H9 (cell line): ENCODE data around the gene BICD2. TPM values are rescaled to one million over a fixed set of nuclear protein-coding genes. Genes with fewer than 3 reads are reported as not detected.

Experiments
- DNase-seq: peaks from one replicate; pipeline ENCODE4 v3.0.0-alpha.2; 2017
- H2AFZ ChIP-seq: one replicate; pipeline ENCODE4 v1.6.1; 2013; ENCODE audit warnings: mild to moderate bottlenecking, low read length, control low read depth, moderate library complexity
- H2AK5ac ChIP-seq: 2 replicates; pipeline ENCODE4 v1.6.1; 2013; ENCODE audit warnings: low read length, control low read depth, mixed read lengths; ENCODE audit not compliant: insufficient read length
- H2BK120ac ChIP-seq: one replicate; pipeline ENCODE4 v1.6.1; 2013; ENCODE audit warnings: low read depth, mild to moderate bottlenecking, low read length, control low read depth, inconsistent platforms; ENCODE audit not compliant: poor library complexity, severe bottlenecking
- H2BK12ac ChIP-seq: 2 replicates; pipeline ENCODE4 v1.6.1; 2013; ENCODE audit warnings: low read length, control low read depth, mixed read lengths, low read depth; ENCODE audit not compliant: insufficient read length
- H2BK15ac ChIP-seq: 2 replicates; pipeline ENCODE4 v1.6.1; 2013; ENCODE audit warnings: low read depth, low read length, control low read depth
- H2BK20ac ChIP-seq: one replicate; pipeline ENCODE4 v1.6.1; 2013; ENCODE audit warnings: low read depth, mild to moderate bottlenecking, low read length, control low read depth, inconsistent platforms; ENCODE audit not compliant: poor library complexity, severe bottlenecking
- H2BK5ac ChIP-seq: 2 replicates; pipeline ENCODE4 v1.6.1; 2013; ENCODE audit warnings: low read length, control low read depth, mixed read lengths; ENCODE audit not compliant: insufficient read length
- H3K14ac ChIP-seq: 2 replicates; pipeline ENCODE4 v1.6.1; 2013; ENCODE audit warnings: low read length, control low read depth; ENCODE audit not compliant: insufficient read depth
- H3K18ac ChIP-seq: 2 replicates; pipeline ENCODE4 v1.6.1; 2013; ENCODE audit warnings: low read depth, mild to moderate bottlenecking, mixed read lengths, low read length, control low read depth; ENCODE audit not compliant: insufficient read length
- H3K23ac ChIP-seq: 2 replicates; pipeline ENCODE4 v1.6.1; 2013; ENCODE audit warnings: low read length, control low read depth, mixed read lengths, low read depth; ENCODE audit not compliant: insufficient read length
- H3K23me2 ChIP-seq: 2 replicates; pipeline ENCODE4 v1.6.1; 2013; ENCODE audit warnings: low read depth, mild to moderate bottlenecking, mixed read lengths, low read length, control low read depth; ENCODE audit not compliant: insufficient read length, poor library complexity, severe bottlenecking
- H3K27ac ChIP-seq: 2 replicates; pipeline ENCODE4 v1.5.1; 2013; ENCODE audit warnings: low read length, control low read depth, mixed read lengths, low read depth; ENCODE audit not compliant: insufficient read length
- H3K27me3 ChIP-seq: 2 replicates; pipeline ENCODE4 v1.6.1; 2013; ENCODE audit warnings: low read length, control low read depth, inconsistent platforms; ENCODE audit not compliant: insufficient read depth
- H3K4ac ChIP-seq: 2 replicates; pipeline ENCODE4 v1.6.1; 2013; ENCODE audit warnings: low read depth, mild to moderate bottlenecking, control low read depth, inconsistent platforms, low read length, moderate library complexity
- H3K4me1 ChIP-seq: 2 replicates; pipeline ENCODE4 v1.6.1; 2013; ENCODE audit warnings: low read length, control low read depth, inconsistent platforms; ENCODE audit not compliant: insufficient read depth
- H3K4me2 ChIP-seq: 2 replicates; pipeline ENCODE4 v1.6.1; 2013; ENCODE audit warnings: low read length, control low read depth, mixed read lengths; ENCODE audit not compliant: insufficient read length, insufficient read depth
- H3K56ac ChIP-seq: 2 replicates; pipeline ENCODE4 v1.6.1; 2013; ENCODE audit warnings: low read depth, mild to moderate bottlenecking, mixed read lengths, low read length, control low read depth; ENCODE audit not compliant: insufficient read length
- H3K79me1 ChIP-seq: 2 replicates; pipeline ENCODE4 v1.6.1; 2013; ENCODE audit warnings: low read depth, mild to moderate bottlenecking, moderate library complexity, low read length, control low read depth, inconsistent platforms; ENCODE audit not compliant: insufficient read depth, poor library complexity, severe bottlenecking
- H3K79me2 ChIP-seq: 2 replicates; pipeline ENCODE4 v1.6.1; 2013; ENCODE audit warnings: low read length, control low read depth, inconsistent platforms; ENCODE audit not compliant: insufficient read depth
- H3K9ac ChIP-seq: 2 replicates; pipeline ENCODE4 v1.6.1; 2013; ENCODE audit warnings: low read length, control low read depth, mixed read lengths; ENCODE audit not compliant: insufficient read length; ENCODE audit errors: extremely low read depth
- H3K9me3 ChIP-seq: one replicate; pipeline ENCODE4 v1.6.1; 2013; ENCODE audit warnings: low read depth, low read length, inconsistent platforms; ENCODE audit not compliant: control insufficient read depth
- H3T11ph ChIP-seq: one replicate; pipeline ENCODE4 v1.6.1; 2013; ENCODE audit warnings: mild to moderate bottlenecking, low read length, control low read depth, inconsistent platforms
- H4K20me1 ChIP-seq: one replicate; pipeline ENCODE4 v1.6.1; 2013; ENCODE audit not compliant: control insufficient read depth, insufficient read length, insufficient read depth
- H4K5ac ChIP-seq: 2 replicates; pipeline ENCODE4 v1.6.1; 2013; ENCODE audit warnings: low read depth, mild to moderate bottlenecking, mixed read lengths, low read length, control low read depth; ENCODE audit not compliant: insufficient read length
- H4K8ac ChIP-seq: replicated peaks from 2 replicates; pipeline ENCODE4 v1.6.1; 2013; ENCODE audit warnings: low read length, control low read depth, mixed read lengths, low read depth; ENCODE audit not compliant: insufficient read length
- H4K91ac ChIP-seq: 2 replicates; pipeline ENCODE4 v1.6.1; 2013; ENCODE audit warnings: low read depth, mild to moderate bottlenecking, moderate library complexity, mixed read lengths, low read length, control low read depth; ENCODE audit not compliant: insufficient read length
- H3K27ac Mint-ChIP-seq, 3 experiments: 2 replicates in 2 of 3; 3 replicates in 1 of 3; pipeline ENCODE4 v1.8.0; 2020 to 2021; ENCODE audit warnings: mixed read lengths in 3 of 3, mild to moderate bottlenecking in 1 of 3, moderate library complexity in 1 of 3
- H3K27me3 Mint-ChIP-seq: 2 replicates; pipeline ENCODE4 v1.8.0; 2021; ENCODE audit warnings: low read depth, mild to moderate bottlenecking, moderate library complexity, mixed read lengths
- H3K36me3 Mint-ChIP-seq, 3 experiments: 2 replicates in 2 of 3; 3 replicates in 1 of 3; pipeline ENCODE4 v1.8.0; 2020 to 2021; ENCODE audit warnings: low read depth in 3 of 3, mixed read lengths in 3 of 3; ENCODE audit not compliant: insufficient read depth in 1 of 3
- H3K4me1 Mint-ChIP-seq, 2 experiments: 2 replicates each; pipeline ENCODE4 v1.8.0; 2020; ENCODE audit warnings: mixed read lengths in 2 of 2
- H3K4me3 Mint-ChIP-seq, 2 experiments: 2 replicates in 1 of 2; 3 replicates in 1 of 2; pipeline ENCODE4 v1.8.0; 2020 to 2021; ENCODE audit warnings: mild to moderate bottlenecking in 2 of 2, mixed read lengths in 2 of 2, moderate library complexity in 1 of 2
- H3K9me3 Mint-ChIP-seq, 2 experiments: 2 replicates in 1 of 2; 3 replicates in 1 of 2; pipeline ENCODE4 v1.8.0; 2020; ENCODE audit warnings: mild to moderate bottlenecking in 2 of 2, mixed read lengths in 2 of 2, moderate library complexity in 1 of 2
- WGBS: extraction: QIAGEN DNeasy Blood & Tissue Kit; methylation state at CpG from one replicate; pipeline ENCODE4 v1.1.7; 2013; ENCODE audit warnings: missing lambda C conversion rate, low lambda C conversion rate, mixed read lengths; ENCODE audit not compliant: insufficient read length; ENCODE audit errors: extremely low coverage; 5-methylcytosine and 5-hydroxymethylcytosine counted together
- total RNA-seq: library from RNA; stranded (reverse); gene quantifications from 2 replicates; pipeline ENCODE4 v1.2.1, GENCODE V29; 2021
- TF ChIP-seq, protein P1 (sequence below): fragments of 200-600 bp; sonication (generic); conservative IDR thresholded peaks from 3 replicates; pipeline ENCODE4 v1.8.0; 2021; ENCODE audit warnings: antibody characterized with exemption, mild to moderate bottlenecking

Gene BICD2
- total RNA-seq, 1 experiment from 2014 or later, result 22.3 TPM

DNA sequence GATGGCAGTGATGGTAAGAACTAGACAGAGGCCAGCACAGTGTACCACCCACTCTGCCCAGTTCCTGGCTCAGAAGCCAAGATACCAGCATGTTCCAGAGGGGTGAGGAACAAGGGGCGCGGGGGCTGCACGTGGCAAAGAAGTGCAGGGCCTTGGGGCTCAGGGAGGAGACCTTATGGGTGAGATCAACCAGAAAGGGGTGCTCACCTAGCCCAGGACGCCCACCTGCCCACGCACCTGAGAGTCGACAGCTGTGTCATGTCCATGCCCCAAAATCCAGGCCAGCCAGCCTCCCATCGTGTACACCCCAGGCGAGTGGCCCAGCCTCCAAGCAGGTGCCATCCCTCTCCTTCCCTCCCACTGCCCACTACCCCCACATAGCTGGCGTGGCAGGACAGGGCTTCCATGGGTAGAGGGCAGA, 34.9 kb downstream of the BICD2 start:
- Histone ChIP-seq H3K27me3 (no peaks in the 10 kb centered on the region), H4K20me1 (no peaks in the 10 kb centered on the region), H2BK5ac (no peak overlapping the region), H3K14ac (no peak overlapping the region), H2BK12ac (no peak overlapping the region), H3K18ac (no peak overlapping the region), H3K79me1 (no peaks in the 10 kb centered on the region), H4K91ac (no peak overlapping the region), H2BK20ac (no peak overlapping the region), H3K56ac (no peak overlapping the region), H3K4ac (no peak overlapping the region), H4K5ac (no peak overlapping the region), H2AK5ac (no peak overlapping the region), H4K8ac (no peak overlapping the region), H3K23me2 (no peaks in the 10 kb centered on the region), H3T11ph (no peak overlapping the region), H3K9ac (no peak overlapping the region), H3K4me1 (no peaks in the 10 kb centered on the region), H3K9me3 (no peaks in the 10 kb centered on the region), H3K27ac (no peak overlapping the region), H2BK120ac (no peak overlapping the region), H3K23ac (no peak overlapping the region), H3K4me2 (no peak overlapping the region), H2BK15ac (no peak overlapping the region), H3K79me2 (no peaks in the 10 kb centered on the region; the same call in 1 of the 2 replicates), H2AFZ (no peak overlapping the region)
- H3K4me3 Mint-ChIP-seq, result no peak overlapping the region
- TF ChIP-seq, protein P1, sequence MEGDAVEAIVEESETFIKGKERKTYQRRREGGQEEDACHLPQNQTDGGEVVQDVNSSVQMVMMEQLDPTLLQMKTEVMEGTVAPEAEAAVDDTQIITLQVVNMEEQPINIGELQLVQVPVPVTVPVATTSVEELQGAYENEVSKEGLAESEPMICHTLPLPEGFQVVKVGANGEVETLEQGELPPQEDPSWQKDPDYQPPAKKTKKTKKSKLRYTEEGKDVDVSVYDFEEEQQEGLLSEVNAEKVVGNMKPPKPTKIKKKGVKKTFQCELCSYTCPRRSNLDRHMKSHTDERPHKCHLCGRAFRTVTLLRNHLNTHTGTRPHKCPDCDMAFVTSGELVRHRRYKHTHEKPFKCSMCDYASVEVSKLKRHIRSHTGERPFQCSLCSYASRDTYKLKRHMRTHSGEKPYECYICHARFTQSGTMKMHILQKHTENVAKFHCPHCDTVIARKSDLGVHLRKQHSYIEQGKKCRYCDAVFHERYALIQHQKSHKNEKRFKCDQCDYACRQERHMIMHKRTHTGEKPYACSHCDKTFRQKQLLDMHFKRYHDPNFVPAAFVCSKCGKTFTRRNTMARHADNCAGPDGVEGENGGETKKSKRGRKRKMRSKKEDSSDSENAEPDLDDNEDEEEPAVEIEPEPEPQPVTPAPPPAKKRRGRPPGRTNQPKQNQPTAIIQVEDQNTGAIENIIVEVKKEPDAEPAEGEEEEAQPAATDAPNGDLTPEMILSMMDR, result no peak; the same call in 2 of the 3 replicates
- no peaks in the 10 kb centered on the region for H3K4me1 Mint-ChIP-seq
- peak; percentile 14 for DNase-seq
- H3K36me3 Mint-ChIP-seq, result peaks cover 5 to 28% (median 8%) of the 10 kb centered on the region in 3 experiments; a peak in 6 of 7 replicates
- no peak overlapping the region for H3K27ac Mint-ChIP-seq
- no peaks in the 10 kb centered on the region for H3K9me3 Mint-ChIP-seq
- no peaks in the 10 kb centered on the region for H3K27me3 Mint-ChIP-seq
- WGBS, result no CpG with 5 or more reads among the region's 9 CpGs
